GM23248 (cell line): Measurements from ENCODE around the gene UST. TPM values are rescaled to one million over a fixed set of nuclear protein-coding genes. Genes with fewer than 3 reads are reported as not detected.

ENCODE experiments used
- DNase-seq: peaks from one replicate; pipeline ENCODE4 v3.0.0-alpha.2; 2015
- H2AFZ ChIP-seq: fragments of 200-600 bp; sonication (generic); 2 replicates; pipeline ENCODE4 v1.6.1; 2016; ENCODE audit warnings: antibody characterized with exemption
- H3F3A ChIP-seq: fragments of 200-600 bp; sonication (generic); 2 replicates; pipeline ENCODE4 v1.6.1; 2016; ENCODE audit warnings: mild to moderate bottlenecking, antibody characterized with exemption, mixed run types; ENCODE audit not compliant: insufficient read depth
- H3K27ac ChIP-seq: fragments of 200-600 bp; sonication (generic); 2 replicates; pipeline ENCODE4 v1.5.1; 2016; ENCODE audit warnings: mild to moderate bottlenecking
- H3K27me3 ChIP-seq: fragments of 200-600 bp; sonication (generic); replicated peaks from 2 replicates; pipeline ENCODE4 v1.6.1; 2016; ENCODE audit warnings: mild to moderate bottlenecking; ENCODE audit not compliant: insufficient read depth
- H3K36me3 ChIP-seq: fragments of 200-600 bp; sonication (generic); 2 replicates; pipeline ENCODE4 v1.6.1; 2016; ENCODE audit warnings: low read depth, mild to moderate bottlenecking
- H3K4me1 ChIP-seq: fragments of 200-600 bp; sonication (generic); 2 replicates; pipeline ENCODE4 v1.6.1; 2016; ENCODE audit warnings: mild to moderate bottlenecking; ENCODE audit not compliant: insufficient read depth
- H3K4me2 ChIP-seq: fragments of 200-600 bp; sonication (generic); one replicate; pipeline ENCODE4 v1.6.1; 2016; ENCODE audit warnings: mild to moderate bottlenecking; ENCODE audit not compliant: unreplicated experiment
- H3K4me3 ChIP-seq: fragments of 200-600 bp; sonication (generic); 2 replicates; pipeline ENCODE4 v1.5.1; 2016; ENCODE audit warnings: mild to moderate bottlenecking
- H3K79me2 ChIP-seq: fragments of 200-600 bp; sonication (generic); 2 replicates; pipeline ENCODE4 v1.6.1; 2016; ENCODE audit warnings: mild to moderate bottlenecking; ENCODE audit not compliant: insufficient read depth
- H3K9ac ChIP-seq: fragments of 200-600 bp; sonication (generic); 2 replicates; pipeline ENCODE4 v1.6.1; 2016; ENCODE audit warnings: mild to moderate bottlenecking
- H3K9me2 ChIP-seq: fragments of 200-600 bp; sonication (generic); 2 replicates; pipeline ENCODE4 v1.6.1; 2016; ENCODE audit warnings: mixed run types, mild to moderate bottlenecking, moderate library complexity; ENCODE audit not compliant: insufficient read depth
- H3K9me3 ChIP-seq: fragments of 200-600 bp; sonication (generic); one replicate; pipeline ENCODE4 v1.6.1; 2017; ENCODE audit warnings: low read depth
- H4K20me1 ChIP-seq: fragments of 200-600 bp; sonication (generic); 2 replicates; pipeline ENCODE4 v1.6.0; 2016; ENCODE audit not compliant: insufficient read depth
- EZH2 ChIP-seq: fragments of 200-600 bp; sonication (generic); IDR thresholded peaks from 2 replicates; pipeline ENCODE4 v1.6.1; 2018; ENCODE audit warnings: antibody characterized with exemption, mild to moderate bottlenecking; ENCODE audit not compliant: insufficient read depth, poor library complexity, severe bottlenecking
- EZH2phosphoT487 ChIP-seq: fragments of 200-600 bp; sonication (generic); IDR thresholded peaks from 2 replicates; pipeline ENCODE4 v1.6.1; 2018; ENCODE audit warnings: antibody characterized with exemption, moderate library complexity, mild to moderate bottlenecking, low read depth; ENCODE audit not compliant: insufficient read depth
- WGBS, 2 experiments: methylation state at CpG; one replicate each; pipeline ENCODE4 v1.1.6; 2015 to 2017; ENCODE audit warnings: low lambda C conversion rate in 2 of 2, low coverage in 1 of 2; ENCODE audit errors: missing lambda C conversion rate in 2 of 2; 5-methylcytosine and 5-hydroxymethylcytosine counted together
- in situ Hi-C: fragments of 300-500 bp; cut with MboI; formaldehyde crosslinking; loops from 2 replicates; pipeline ENCODE4 v1.15.0; 2020
- polyA plus RNA-seq: library from polyadenylated mRNA; unstranded; fragments of >200 nt; fragmentation: Nextera tagmentation; extraction: Ambion mirVana; gene quantifications from 2 replicates; pipeline ENCODE4 v1.2.1, GENCODE V29; 2016
- total RNA-seq: library from RNA; depleted of rRNA; stranded (reverse); fragments of >200 nt; shearing (Covaris generic); gene quantifications from 2 replicates; pipeline ENCODE4 v1.2.3, GENCODE V29; 2014

Gene UST
- total and polyA plus RNA-seq, 2 experiments from 2014 or later: 10.1 to 23.3 TPM

DNA sequence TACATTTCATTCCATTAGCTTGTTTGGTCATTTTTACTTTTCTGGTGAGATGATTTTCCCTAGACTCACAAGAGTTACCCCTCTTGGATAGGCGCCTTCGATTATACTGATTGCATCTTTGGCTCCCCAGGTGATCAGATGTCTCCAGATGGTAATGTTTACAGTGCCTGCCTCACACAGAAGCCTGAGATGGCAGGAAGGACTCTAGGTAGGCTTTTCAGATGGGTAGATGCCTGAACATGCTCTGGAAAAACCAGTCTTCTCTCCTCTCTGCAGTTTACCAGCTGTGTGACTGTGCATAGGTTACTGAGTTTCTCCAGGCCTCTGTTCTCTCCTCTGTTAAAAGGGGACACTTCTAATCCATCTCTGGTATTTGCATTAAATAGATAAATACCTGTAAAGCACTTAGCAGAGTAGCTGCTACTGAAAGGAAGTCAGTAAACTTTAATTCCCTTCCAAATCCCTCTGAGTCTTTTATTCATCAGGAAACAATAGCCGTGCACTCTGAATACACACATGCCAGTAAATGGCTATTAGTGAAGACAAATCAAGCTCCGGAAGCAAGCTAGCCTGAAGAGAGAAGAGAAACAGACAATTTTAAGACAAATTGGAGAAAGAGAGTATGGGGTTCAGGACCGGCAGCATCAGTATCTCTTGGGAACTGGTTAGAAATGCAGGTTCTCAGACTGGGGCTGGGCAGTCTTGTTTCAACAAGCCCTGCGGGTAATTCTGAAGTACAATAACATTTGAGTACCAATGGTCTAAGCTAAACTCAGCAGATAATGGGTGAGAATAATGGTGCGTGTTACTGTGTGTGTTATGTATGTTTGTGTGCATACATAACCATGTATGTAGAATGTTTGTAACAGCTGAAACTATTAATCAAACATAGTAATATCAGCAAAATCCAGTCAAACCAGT is 139.4 kb downstream of the UST start:
- Histone ChIP-seq H3K4me2 (peak overlapping the region; percentile 21), H3K9ac (no peak overlapping the region)

DNA sequence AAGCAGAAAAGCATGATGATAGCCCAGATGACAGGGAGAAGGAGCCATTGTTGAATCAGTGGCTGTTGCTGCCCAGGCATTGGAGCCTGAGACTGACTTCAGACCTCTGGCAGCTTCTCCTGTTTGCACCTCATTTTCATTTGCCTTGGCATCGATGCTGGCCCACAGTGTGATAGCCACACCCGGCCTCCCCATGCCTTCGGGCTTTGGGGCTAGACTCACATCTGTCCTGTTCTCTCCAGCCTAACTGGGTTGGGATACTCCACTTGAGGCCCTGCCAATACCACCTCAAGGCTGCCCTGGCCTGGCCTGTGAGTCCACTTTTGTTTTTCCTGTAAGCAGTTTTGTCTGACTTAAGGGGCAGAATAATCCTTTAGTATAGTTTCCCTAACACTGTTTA is 140.4 kb downstream of the UST start:
- peak; percentile 71 for DNase-seq
- Histone ChIP-seq H3K27me3 (no peaks in the 10 kb centered on the region), H4K20me1 (no peaks in the 10 kb centered on the region), H3K27ac (peak overlapping the region; percentile 26; the same call in 1 of the 2 replicates), H3K79me2 (peaks cover 24% of the 10 kb centered on the region), H3K9ac (no peak overlapping the region), H3K4me3 (no peak overlapping the region), H2AFZ (no peak overlapping the region), H3K36me3 (no peaks in the 10 kb centered on the region), H3K9me3 (no peaks in the 10 kb centered on the region), H3K4me1 (peaks cover 52% of the 10 kb centered on the region), H3F3A (peaks cover 18% of the 10 kb centered on the region), H3K9me2 (no peaks in the 10 kb centered on the region), H3K4me2 (no peak overlapping the region)
- TF ChIP-seq EZH2phosphoT487: no peak
- TF ChIP-seq EZH2: no peak
- 15 to 24% methylated on average over 3 of the region's 3 CpGs for WGBS, 2 experiments
- in situ Hi-C loops: no loop called here

More for the DNA sequence above, 139.4 kb downstream of the UST start:
- H3K27me3 ChIP-seq: no peaks in the 10 kb centered on the region
- H4K20me1 ChIP-seq: no peaks in the 10 kb centered on the region
- 74 to 77% methylated on average over 7 of the region's 7 CpGs for WGBS, 2 experiments
- peak overlapping the region; percentile 30 for H3K27ac ChIP-seq
- no peak for DNase-seq
- H3K4me1 ChIP-seq: peaks cover 52% of the 10 kb centered on the region
- no peaks in the 10 kb centered on the region for H3K9me2 ChIP-seq
- H3K4me3 ChIP-seq: no peak overlapping the region
- peaks cover 29% of the 10 kb centered on the region for H3K79me2 ChIP-seq
- no peaks in the 10 kb centered on the region for H3K36me3 ChIP-seq
- in situ Hi-C loops: no loop called here
- no peak for TF ChIP-seq EZH2phosphoT487
- TF ChIP-seq EZH2: no peak
- H2AFZ ChIP-seq: no peak overlapping the region
- peaks cover 18% of the 10 kb centered on the region for H3F3A ChIP-seq
- H3K9me3 ChIP-seq: no peaks in the 10 kb centered on the region

- in situ Hi-C loops: no loop called here
- H2AFZ ChIP-seq: no peak overlapping the region
- TF ChIP-seq EZH2: no peak
- no peak for TF ChIP-seq EZH2phosphoT487
- no peak overlapping the region for H3K4me3 ChIP-seq
- DNase-seq: peak; percentile 34
- no peaks in the 10 kb centered on the region for H3K27me3 ChIP-seq
- H4K20me1 ChIP-seq: no peaks in the 10 kb centered on the region
- H3K9me3 ChIP-seq: no peaks in the 10 kb centered on the region
- 45% methylated on average over 3 of the region's 3 CpGs for WGBS, 2 experiments
- H3F3A ChIP-seq: peaks cover 18% of the 10 kb centered on the region
- no peaks in the 10 kb centered on the region for H3K36me3 ChIP-seq
- no peaks in the 10 kb centered on the region for H3K9me2 ChIP-seq
- H3K4me1 ChIP-seq: peaks cover 52% of the 10 kb centered on the region
- H3K27ac ChIP-seq: no peak overlapping the region
- H3K9ac ChIP-seq: no peak overlapping the region
- peaks cover 10% of the 10 kb centered on the region; the same call in 1 of the 2 replicates for H3K79me2 ChIP-seq
- peak overlapping the region; percentile 6 for H3K4me2 ChIP-seq
These were observed 142.0 kb downstream of the UST start for GRCh38 chr6:148888856-148889255.

GRCh38 chr6:148890096-148890495 is 143.3 kb downstream of the UST start:
- H3K79me2 ChIP-seq: no peaks in the 10 kb centered on the region
- H3K9me3 ChIP-seq: no peaks in the 10 kb centered on the region
- H3K9me2 ChIP-seq: no peaks in the 10 kb centered on the region
- DNase-seq: peak; percentile 27
- WGBS, 2 experiments: 28 to 29% methylated on average over 3 of the region's 3 CpGs
- no peak overlapping the region for H3K4me3 ChIP-seq
- no peaks in the 10 kb centered on the region for H3K36me3 ChIP-seq
- H4K20me1 ChIP-seq: no peaks in the 10 kb centered on the region
- in situ Hi-C loops: no loop called here
- H3K9ac ChIP-seq: no peak overlapping the region
- no peak overlapping the region for H2AFZ ChIP-seq
- H3K4me1 ChIP-seq: peaks cover 52% of the 10 kb centered on the region
- peak overlapping the region; percentile 5 for H3K4me2 ChIP-seq
- H3K27ac ChIP-seq: peak overlapping the region; percentile 14; the same call in 1 of the 2 replicates
- H3F3A ChIP-seq: peaks cover 18% of the 10 kb centered on the region
- TF ChIP-seq EZH2phosphoT487: no peak
- no peak for TF ChIP-seq EZH2
- H3K27me3 ChIP-seq: no peaks in the 10 kb centered on the region
